Right cardiac atrium (tissue), 5 donors: ENCODE measurements around the gene DENND2D. TPM values are rescaled to one million over a fixed set of nuclear protein-coding genes. Genes with fewer than 3 reads are reported as not detected.
"Not testable (repeated sequence)": the region's sequence is repeated elsewhere in the genome, so short reads cannot be mapped to it uniquely, and the experiment has no call there.

Source experiments
- ATAC-seq, 2 donors: fragments of 200-7000 bp; cut with Tn5 transposase; one replicate each; pipeline versions ENCODE4 v1.8.0 to v1.9.1; 2020; ENCODE audit warnings: moderate library complexity in 2 of 2, mild to moderate bottlenecking in 1 of 2
- DNase-seq, 3 donors: peaks; one replicate each; pipeline ENCODE4 v3.0.0-alpha.2; 2020
- H3K27ac ChIP-seq: one replicate; pipeline ENCODE4 v1.5.1; 2013; ENCODE audit warnings: mild to moderate bottlenecking, low read length, control low read depth, moderate library complexity
- H3K27me3 ChIP-seq: one replicate; pipeline ENCODE4 v1.6.1; 2013; ENCODE audit not compliant: control insufficient read depth, insufficient read depth
- H3K4me1 ChIP-seq: one replicate; pipeline ENCODE4 v1.6.1; 2013; ENCODE audit warnings: low read length; ENCODE audit not compliant: control insufficient read depth, insufficient read depth
- H3K4me3 ChIP-seq: one replicate; pipeline ENCODE4 v1.5.1; 2013; ENCODE audit warnings: low read length, control low read depth
- H3K9me3 ChIP-seq: one replicate; pipeline ENCODE4 v1.6.1; 2013; ENCODE audit warnings: low read length; ENCODE audit not compliant: control insufficient read depth
- WGBS: extraction: QIAGEN DNeasy Blood & Tissue Kit; methylation state at CpG from one replicate; pipeline ENCODE4 v1.1.7; 2013; 5-methylcytosine and 5-hydroxymethylcytosine counted together
- intact Hi-C, 4 donors: fragments of 100-400 bp; cut with DNase I; formaldehyde crosslinking; loops; one replicate each; pipeline versions ENCODE4 v1.11.0 to v1.14.0; 2022 to 2023
- polyA plus RNA-seq: library from polyadenylated mRNA; stranded (reverse); fragments of 200-250 nt; gene quantifications from one replicate; pipeline ENCODE4 v1.2.3, GENCODE V29; 2013
- total RNA-seq, 4 donors: library from RNA; stranded (reverse); fragmentation: NEBNext Ultra II Directional; extraction: Animal tissue kit (Norgen Biotek cat#: 25700); gene quantifications; one replicate each; pipeline ENCODE4 v1.2.1, GENCODE V29; 2021
- donor health status: healthy with polysubstance abuse.
- donor health status: DM: no; HTN: yes; CAD: no.
- donor health status: DM: no; HTN: no; CAD: no.
- donor health status: DM: no; HTN: yes; CAD: no; lungs with severe emphysema.
- donor health status: DM: yes; HTN: yes; CAD: no.

DENND2D gene
- total and polyA plus RNA-seq, 5 donors: 2.1 to 4.5 (median 3.9) TPM

GRCh38 chr1:111221276-111221632, 20.8 kb upstream of the DENND2D start:
- intact Hi-C loops: loop anchor here in 3 of 4 donors (5.0 to 10.0 kb wide), 2 partner anchors 104 to 181 kb away; no protein-coding TSS in a partner anchor
- no peak overlapping the region for H3K4me3 ChIP-seq
- H3K9me3 ChIP-seq: no peaks in the 10 kb centered on the region
- H3K27ac ChIP-seq: no peak overlapping the region
- ATAC-seq: no peak
- no peaks in the 10 kb centered on the region for H3K4me1 ChIP-seq
- WGBS: 36% methylated on average over 2 of the region's 2 CpGs
- no peak for DNase-seq
- H3K27me3 ChIP-seq: no peaks in the 10 kb centered on the region

- H3K9me3 ChIP-seq: no peaks in the 10 kb centered on the region
- no peak overlapping the region for H3K27ac ChIP-seq
- no peak overlapping the region for H3K4me3 ChIP-seq
- intact Hi-C loops: loop anchor here in 3 of 4 donors (5.0 to 10.0 kb wide), 2 partner anchors 104 to 182 kb away; no protein-coding TSS in a partner anchor
- DNase-seq: no peak
- H3K4me1 ChIP-seq: peaks cover 2% of the 10 kb centered on the region
- ATAC-seq: no peak
- H3K27me3 ChIP-seq: no peaks in the 10 kb centered on the region
- 92% methylated on average over 6 of the region's 6 CpGs for WGBS
Measured at GRCh38 chr1:111220302-111220890, 19.9 kb upstream of the DENND2D start.

GRCh38 chr1:111219557-111220286, 19.3 kb upstream of the DENND2D start:
- ATAC-seq (no peak), DNase-seq (no peak)
- no peaks in the 10 kb centered on the region for H3K27me3 ChIP-seq
- intact Hi-C loops: loop anchor here in 3 of 4 donors (5.0 to 10.0 kb wide), 2 partner anchors 105 to 183 kb away; no protein-coding TSS in a partner anchor
- H3K4me1 ChIP-seq: peaks cover 2% of the 10 kb centered on the region
- H3K4me3 ChIP-seq: no peak overlapping the region
- 45% methylated on average over 5 of the region's 5 CpGs for WGBS
- no peak overlapping the region for H3K27ac ChIP-seq
- H3K9me3 ChIP-seq: no peaks in the 10 kb centered on the region

- intact Hi-C loops: no loop called here
- Histone ChIP-seq H3K4me3 (no peak overlapping the region), H3K27me3 (no peaks in the 10 kb centered on the region), H3K9me3 (no peaks in the 10 kb centered on the region), H3K27ac (no peak overlapping the region), H3K4me1 (peaks cover 2% of the 10 kb centered on the region)
- DNase-seq (no peak), ATAC-seq (no peak)
- WGBS: 81% methylated on average over 8 of the region's 8 CpGs
Measured at GRCh38 chr1:111218701-111219556, 18.5 kb upstream of the DENND2D start.

GRCh38 chr1:111217183-111217910, 16.9 kb upstream of the DENND2D start:
- Histone ChIP-seq H3K9me3 (no peaks in the 10 kb centered on the region), H3K4me3 (no peak overlapping the region), H3K4me1 (peaks cover 2% of the 10 kb centered on the region), H3K27me3 (no peaks in the 10 kb centered on the region), H3K27ac (no peak overlapping the region)
- DNase-seq (no peak), ATAC-seq (no peak)
- intact Hi-C loops: no loop called here
- 76% methylated on average over 5 of the region's 5 CpGs for WGBS

GRCh38 chr1:111216751-111217150, 16.3 kb upstream of the DENND2D start:
- Histone ChIP-seq H3K27ac (no peak overlapping the region), H3K9me3 (no peaks in the 10 kb centered on the region), H3K4me1 (peaks cover 2% of the 10 kb centered on the region), H3K27me3 (no peaks in the 10 kb centered on the region), H3K4me3 (no peak overlapping the region)
- DNase-seq (no peak), ATAC-seq (no peak)
- intact Hi-C loops: no loop called here
- WGBS: 84% methylated on average over 5 of the region's 5 CpGs

- H3K9me3 ChIP-seq, H3K27ac ChIP-seq, H3K4me3 ChIP-seq, DNase-seq, H3K4me1 ChIP-seq, intact Hi-C loops, ATAC-seq, H3K27me3 ChIP-seq: not testable (repeated sequence)
- 88% methylated on average over 2 of the region's 2 CpGs for WGBS
Measured at GRCh38 chr1:111215285-111215684, 14.8 kb upstream of the DENND2D start.

- 90% methylated on average over 7 of the region's 7 CpGs for WGBS
- H3K9me3 ChIP-seq: no peaks in the 10 kb centered on the region
- DNase-seq (no peak), ATAC-seq (no peak)
- no peak overlapping the region for H3K27ac ChIP-seq
- peaks cover 2% of the 10 kb centered on the region for H3K4me1 ChIP-seq
- intact Hi-C loops: no loop called here
- H3K27me3 ChIP-seq: no peaks in the 10 kb centered on the region
- no peak overlapping the region for H3K4me3 ChIP-seq
Measured at GRCh38 chr1:111214884-111215283, 14.4 kb upstream of the DENND2D start.

GRCh38 chr1:111214074-111214801, 13.8 kb upstream of the DENND2D start:
- Histone ChIP-seq H3K27me3 (no peaks in the 10 kb centered on the region), H3K4me1 (peaks cover 2% of the 10 kb centered on the region), H3K4me3 (no peak overlapping the region), H3K9me3 (no peaks in the 10 kb centered on the region), H3K27ac (no peak overlapping the region)
- ATAC-seq (no peak), DNase-seq (no peak)
- WGBS: 82% methylated on average over 6 of the region's 6 CpGs
- intact Hi-C loops: no loop called here

GRCh38 chr1:111213412-111213811, 13.0 kb upstream of the DENND2D start:
- intact Hi-C loops: no loop called here
- Histone ChIP-seq H3K27me3 (no peaks in the 10 kb centered on the region), H3K4me3 (no peak overlapping the region), H3K4me1 (peaks cover 2% of the 10 kb centered on the region), H3K27ac (no peak overlapping the region), H3K9me3 (no peaks in the 10 kb centered on the region)
- DNase-seq: no peak
- ATAC-seq: no peak
- 84% methylated on average over 6 of the region's 6 CpGs for WGBS
